Fibroblast of peridontal ligament (primary cell): ENCODE data around the gene ADA.
A peak's percentile ranks its signal among the peaks of the same experiment; 100 is the strongest.

Experiments
- DNase-seq: peaks from one replicate; pipeline ENCODE4 v3.0.0-alpha.2; 2010; ENCODE audit errors: extremely low read depth

Gene ADA

GRCh38 chr20:44580581-44581268 is 70.8 kb downstream of the ADA start:
- no peak for DNase-seq

DNA sequence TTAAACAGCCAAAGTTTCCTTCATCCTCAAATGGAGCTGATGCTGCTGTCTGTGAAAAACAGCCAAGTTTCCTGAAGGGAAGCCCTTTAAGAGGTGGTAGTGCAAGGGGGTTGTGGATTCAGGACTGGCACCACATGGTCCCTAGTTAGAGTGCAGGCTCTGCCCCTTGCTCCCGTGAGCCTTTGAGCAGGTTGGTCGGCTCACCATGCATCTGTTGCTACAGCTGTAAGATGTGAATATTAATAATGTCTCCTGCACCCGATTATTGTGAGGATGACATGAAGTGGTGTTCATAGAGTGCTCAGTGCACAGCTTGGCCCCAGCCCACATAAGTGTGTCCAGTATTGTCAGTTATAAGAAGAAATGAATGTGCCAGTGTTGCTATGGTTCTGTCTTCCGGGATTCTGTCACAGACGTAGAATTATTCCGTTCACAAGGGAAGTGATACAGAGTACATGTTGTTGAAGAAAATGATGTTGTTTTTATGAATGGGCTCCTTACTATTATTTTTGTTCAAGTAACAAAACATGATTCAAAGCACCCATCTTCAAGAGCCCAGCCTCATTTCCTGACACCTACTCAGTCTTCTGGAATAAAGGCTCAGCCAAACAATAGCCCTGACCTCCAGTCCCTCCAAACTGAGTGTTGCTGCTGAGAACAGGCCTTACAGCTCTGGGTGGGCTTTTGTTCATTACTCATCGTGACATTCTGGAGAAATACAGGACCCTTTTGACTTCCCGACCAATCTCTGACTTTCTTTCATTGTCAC is 72.0 kb downstream of the ADA start:
- DNase-seq, result no peak

GRCh38 chr20:44576297-44576696 is 75.2 kb downstream of the ADA start:
- peak; percentile 82 for DNase-seq

- no peak for DNase-seq
Measured at GRCh38 chr20:44574372-44574771, 77.1 kb downstream of the ADA start.

GRCh38 chr20:44573501-44573869 is 78.0 kb downstream of the ADA start:
- DNase-seq, result no peak

GRCh38 chr20:44572551-44573500 is 78.7 kb downstream of the ADA start:
- peak; percentile 92 for DNase-seq

DNA sequence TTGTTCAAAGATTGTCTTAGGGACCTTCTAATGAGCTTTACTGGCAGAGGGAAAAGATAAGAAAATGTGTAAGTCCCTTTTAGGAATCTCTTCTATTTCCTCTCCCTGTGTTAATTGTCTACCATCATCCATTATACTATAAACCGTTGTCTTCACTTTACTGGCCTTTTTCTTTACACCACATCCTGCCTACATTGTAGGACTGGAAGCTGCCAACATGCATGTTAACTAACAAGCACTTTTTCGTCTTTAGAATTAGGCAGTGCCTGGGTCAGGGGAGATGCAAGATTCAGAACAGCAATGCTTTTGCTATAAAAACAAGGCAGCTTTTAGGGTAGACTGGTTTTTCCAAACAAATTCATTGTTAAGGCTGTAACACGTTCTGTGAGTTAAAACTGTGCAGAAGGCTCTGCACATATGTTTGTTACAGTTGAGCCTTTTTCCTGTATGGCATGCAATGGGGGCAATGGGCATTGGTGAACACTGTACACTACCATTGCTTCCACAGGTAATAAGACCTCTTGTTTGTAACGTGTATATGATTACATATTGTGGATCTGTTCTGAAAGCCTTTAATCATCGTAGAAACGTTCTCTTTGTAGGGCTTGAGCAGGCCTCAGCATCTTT is 80.0 kb downstream of the ADA start:
- DNase-seq, result no peak

- no peak for DNase-seq
Measured at GRCh38 chr20:44570367-44570766, 81.1 kb downstream of the ADA start.
